GM19043 (cell line): ENCODE results near the gene PLEKHB2.
"Not testable (repeated sequence)": the region's sequence is repeated elsewhere in the genome, so short reads cannot be mapped to it uniquely, and the experiment has no call there.

Experiments
- ATAC-seq: cut with Tn5 transposase; IDR thresholded peaks from one replicate; pipeline ENCODE4 v1.9.1; 2021; ENCODE audit warnings: low read depth; ENCODE audit not compliant: unreplicated experiment

PLEKHB2 gene

DNA sequence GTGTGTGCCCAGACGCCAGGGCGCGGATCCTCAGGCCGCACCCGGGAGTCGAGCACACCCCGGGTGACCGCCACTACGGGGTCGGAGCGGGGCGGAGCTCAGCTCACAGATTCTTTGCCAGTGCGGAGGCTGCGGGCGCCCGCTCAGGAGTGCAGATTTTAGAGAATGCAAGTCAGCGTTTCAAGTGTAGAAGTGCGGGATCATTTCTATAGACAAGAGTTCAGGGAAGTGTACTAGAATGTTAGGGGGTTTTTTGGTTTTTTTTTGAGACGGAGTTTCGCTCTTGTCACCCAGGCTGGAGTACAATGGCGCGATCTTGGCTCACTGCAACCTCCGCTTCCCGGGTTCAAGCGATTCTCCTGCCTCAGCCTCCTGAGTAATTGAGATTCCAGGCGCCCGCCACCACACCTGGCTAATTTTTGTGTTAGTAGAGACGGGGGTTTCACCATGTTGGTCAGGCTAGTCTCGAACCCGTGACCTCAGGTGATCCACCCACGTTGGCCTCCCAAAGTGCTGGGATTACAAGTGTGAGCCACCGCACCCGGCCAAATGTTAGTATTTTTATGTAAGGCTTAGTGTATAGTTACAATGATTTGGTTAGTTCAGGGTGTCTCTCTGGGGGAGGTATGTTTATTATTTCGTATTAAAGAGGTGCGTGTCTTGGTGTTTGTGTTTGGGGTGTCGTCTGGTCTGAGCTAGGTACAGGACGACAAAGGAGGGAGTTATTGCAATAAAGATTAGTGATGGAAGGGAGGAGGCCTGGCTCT is 11.3 kb upstream of the PLEKHB2 start:
- ATAC-seq, result peak; percentile 59

DNA sequence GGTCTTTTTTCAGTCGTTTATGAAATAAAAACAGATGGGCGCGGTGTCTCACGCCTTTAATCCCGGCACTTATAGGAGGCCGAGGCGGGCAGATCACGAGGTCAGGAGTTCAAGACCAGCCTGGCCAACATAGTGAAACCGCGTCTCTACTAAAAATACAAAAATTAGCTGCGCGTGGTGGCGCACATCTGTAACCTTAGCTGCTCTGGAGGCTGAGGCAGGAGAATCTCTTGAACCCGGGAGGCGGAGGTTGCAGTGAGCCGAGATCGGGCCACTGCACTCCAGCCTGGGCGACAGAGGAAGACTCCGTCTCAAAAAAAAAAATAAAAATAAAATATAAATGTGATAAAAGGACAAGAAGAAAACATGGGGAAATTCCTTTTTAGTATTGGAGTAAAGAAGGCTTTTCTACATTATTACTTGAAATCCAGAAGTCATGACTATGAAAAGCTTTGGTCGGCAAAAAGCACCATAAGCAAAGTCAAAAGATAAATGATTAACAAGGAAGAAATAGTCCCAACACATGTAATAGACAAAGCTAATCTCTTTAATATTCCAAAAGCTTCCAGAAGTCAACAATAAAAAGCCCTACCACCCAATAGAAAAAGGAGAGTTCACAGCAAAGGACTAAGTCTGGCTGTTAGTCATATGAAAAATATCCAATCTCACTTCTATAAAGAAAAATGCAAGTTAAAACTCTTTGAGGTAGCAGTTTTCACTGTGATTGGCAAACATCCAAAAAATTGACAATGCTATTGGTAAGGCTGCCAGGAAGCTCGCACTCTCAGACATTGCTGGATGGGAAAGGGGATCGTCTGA is 10.5 kb upstream of the PLEKHB2 start:
- ATAC-seq, result no peak

- no peak for ATAC-seq
Measured at GRCh38 chr2:131103165-131103564, 2.0 kb upstream of the PLEKHB2 start.

GRCh38 chr2:131104487-131105155 is 515 bp upstream of the PLEKHB2 start:
- ATAC-seq, result peak; percentile 68

- ATAC-seq, result peak; percentile 39
Measured at GRCh38 chr2:131105950-131106801, 1.0 kb downstream of the PLEKHB2 start.

DNA sequence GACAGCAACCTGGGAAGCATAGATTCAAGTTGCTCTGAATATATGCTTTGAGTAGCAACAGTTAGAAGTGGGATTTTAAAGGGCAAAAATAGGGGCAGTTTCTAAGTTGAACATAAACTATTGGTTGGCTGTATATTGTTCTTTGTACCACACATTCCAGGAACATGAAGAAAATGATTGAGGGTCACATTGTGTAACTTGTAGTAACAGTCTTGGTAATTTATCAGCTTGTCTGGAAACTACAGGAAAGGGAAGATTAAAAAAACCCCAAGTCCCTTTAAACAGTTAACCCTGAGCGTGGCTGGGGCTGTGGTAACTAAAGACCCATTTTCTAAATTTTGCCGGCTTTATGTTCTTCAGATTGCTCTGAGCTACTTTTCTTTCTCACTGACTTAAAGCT is 7.4 kb downstream of the PLEKHB2 start:
- no peak for ATAC-seq

DNA sequence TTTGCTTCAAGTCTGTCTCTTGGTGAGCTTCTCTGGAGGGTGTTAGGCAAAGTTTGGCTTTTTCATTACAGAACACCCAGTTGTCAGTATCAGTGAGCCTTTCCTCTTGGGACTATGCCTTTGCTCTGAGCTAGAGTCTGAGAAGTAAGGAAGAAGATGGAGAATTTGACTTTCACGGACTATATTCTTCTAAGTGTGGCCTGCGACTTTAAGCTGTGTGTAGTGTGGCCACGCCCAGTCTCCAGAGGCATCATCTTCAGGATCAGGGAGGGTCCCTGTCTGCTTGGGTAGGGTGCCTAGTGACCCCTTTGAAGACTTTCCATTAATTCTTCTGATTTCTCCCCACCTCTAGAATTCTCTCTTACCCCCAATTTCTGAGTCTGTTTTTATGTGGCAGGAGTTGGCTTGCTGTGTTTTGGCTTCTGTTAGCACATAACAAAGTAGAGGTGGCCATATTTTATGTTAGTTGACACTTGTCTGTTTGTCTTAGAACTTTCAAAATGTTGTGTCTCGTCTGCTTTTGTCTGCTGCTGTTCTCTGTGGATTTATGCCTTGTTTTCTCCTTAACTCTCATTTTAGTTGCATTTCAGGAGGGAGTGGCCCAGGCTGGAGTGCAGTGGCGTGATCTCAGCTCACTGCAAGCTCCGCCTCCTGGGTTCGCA is 8.6 kb downstream of the PLEKHB2 start:
- ATAC-seq, result no peak

DNA sequence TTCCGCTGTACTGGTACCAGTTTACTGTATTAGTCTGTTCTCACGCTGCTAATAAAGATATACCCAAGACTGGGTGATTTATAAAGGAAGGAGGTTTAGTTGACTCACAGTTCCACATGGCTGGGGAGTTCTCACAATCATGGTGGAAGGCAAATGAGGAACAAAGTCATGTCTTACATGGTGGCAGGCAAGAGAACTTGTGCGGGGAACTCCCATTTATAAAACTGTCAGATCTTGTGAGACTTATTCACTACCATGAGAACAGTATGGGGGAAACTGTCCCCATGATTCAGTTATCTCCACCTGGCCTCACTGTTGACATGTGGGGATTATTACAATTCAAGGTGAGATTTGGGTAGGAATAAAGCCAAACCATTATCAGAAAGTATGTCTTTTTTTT is 9.8 kb downstream of the PLEKHB2 start:
- ATAC-seq, result not testable (repeated sequence)

DNA sequence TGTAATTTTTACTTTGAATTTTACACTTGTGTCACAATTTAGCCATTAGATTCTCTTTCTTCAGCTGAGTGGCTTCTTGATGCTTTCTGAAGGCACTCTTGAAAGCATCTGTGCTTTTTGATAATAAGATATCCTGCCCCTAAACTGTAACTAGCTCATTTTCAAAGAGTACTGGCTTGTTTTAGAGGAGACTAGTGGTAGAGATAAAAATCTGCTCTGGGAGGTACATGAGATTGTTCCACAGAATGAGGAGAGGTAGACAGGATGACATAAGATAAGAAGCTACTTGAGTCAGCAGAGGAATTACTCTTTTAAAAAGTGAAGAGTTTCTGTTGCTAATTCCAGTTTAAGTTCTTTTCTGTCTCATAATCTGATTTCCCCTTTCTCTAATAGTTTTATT is 10.6 kb downstream of the PLEKHB2 start:
- no peak for ATAC-seq

- ATAC-seq, result no peak
Measured at GRCh38 chr2:131120815-131121317, 15.7 kb downstream of the PLEKHB2 start.

DNA sequence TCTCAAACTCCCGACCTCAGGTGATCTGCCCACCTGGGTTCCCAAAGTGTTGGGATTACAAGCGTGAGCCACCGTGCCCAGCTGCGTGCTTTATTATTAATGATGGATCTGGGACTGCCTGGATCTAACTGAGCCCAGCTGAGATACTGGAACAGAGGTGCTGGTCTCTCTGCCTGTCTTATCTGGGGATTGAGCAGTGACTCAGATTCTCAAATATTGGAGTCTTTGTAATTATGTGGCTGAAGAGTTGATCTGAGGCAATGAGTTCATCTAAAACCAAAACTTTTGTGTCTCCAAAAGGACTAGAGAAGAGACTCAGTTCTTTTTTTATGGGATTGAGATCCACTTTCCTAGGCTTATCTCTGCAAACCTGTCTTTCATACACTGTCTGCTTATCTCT is 16.3 kb downstream of the PLEKHB2 start:
- no peak for ATAC-seq

DNA sequence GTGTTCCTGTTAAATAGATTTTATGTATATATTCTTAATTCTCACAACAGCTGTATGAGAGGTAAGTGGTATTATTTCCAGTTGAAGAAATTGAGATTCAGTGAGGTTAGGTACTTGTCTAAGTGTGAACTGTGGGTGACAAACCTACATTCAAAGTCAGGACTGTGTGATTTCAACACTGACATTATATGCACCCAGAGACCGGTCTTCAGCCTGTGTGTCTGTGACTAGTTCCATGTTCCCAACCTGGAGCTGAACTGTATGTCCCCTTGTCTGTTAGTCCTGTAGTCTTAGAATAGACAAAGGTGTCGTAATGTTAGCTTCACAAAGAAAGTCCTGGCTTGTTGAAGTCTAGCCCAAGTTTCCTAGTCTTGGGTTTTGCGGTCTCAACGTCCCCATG is 17.4 kb downstream of the PLEKHB2 start:
- no peak for ATAC-seq

GRCh38 chr2:131123192-131123591 is 18.1 kb downstream of the PLEKHB2 start:
- no peak for ATAC-seq

GRCh38 chr2:131125195-131125757 is 20.1 kb downstream of the PLEKHB2 start:
- ATAC-seq, result no peak

GRCh38 chr2:131126436-131126835 is 21.3 kb downstream of the PLEKHB2 start:
- no peak for ATAC-seq

DNA sequence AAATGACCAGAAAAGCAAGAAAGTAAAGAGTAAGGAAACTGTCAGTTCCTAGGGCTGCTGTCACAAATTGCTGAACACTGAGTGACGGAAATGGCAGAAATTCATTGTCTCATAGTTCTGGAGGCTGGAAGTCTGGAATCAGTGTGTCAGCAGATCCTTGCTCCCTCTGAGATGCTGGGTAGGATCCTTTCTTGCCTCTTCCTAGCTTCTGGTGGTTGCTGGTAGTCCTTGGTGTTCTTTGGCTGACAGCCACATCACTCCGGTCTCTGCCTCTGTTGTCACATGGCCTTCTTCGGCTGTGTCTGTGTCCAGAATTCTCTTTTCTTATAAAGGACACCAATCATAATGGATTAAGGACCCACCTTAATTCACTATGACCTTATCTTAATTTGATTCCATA is 21.9 kb downstream of the PLEKHB2 start:
- no peak for ATAC-seq

- no peak for ATAC-seq
Measured at GRCh38 chr2:131127981-131128380, 22.8 kb downstream of the PLEKHB2 start.

DNA sequence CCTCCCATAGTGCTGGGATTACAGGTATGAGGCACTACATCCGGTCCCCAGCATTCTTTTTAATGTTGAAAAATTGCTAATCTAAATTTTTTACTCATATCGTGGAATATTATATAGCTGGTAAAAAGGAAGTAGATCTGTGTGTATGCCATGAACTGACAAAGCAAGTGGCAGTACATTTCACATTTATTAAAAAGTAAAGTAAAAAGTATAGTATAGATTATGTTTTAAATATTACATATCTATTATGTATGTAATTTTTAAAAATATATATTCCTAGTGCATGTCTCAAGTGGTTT is 25.1 kb downstream of the PLEKHB2 start:
- no peak for ATAC-seq

DNA sequence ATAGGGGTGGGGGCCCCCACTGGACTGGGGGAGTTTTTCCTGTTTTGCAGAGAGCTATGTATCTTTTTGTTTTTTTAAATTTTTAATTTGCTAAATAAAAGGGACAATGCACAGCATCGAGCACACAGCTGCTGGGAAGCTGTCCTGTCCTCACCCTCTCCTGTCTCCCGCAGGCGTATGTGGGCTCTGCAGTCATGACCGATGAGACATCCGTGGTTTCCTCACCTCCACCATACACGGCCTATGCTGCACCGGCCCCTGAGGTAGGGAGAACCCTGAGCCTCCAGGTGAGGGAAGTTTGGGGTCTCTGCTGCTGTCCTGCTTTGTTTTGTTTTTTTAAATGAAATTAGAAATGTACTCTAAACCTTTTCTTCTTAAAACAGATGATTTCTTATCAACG is 27.6 kb downstream of the PLEKHB2 start:
- ATAC-seq, result no peak

GRCh38 chr2:131140581-131140980 is 35.4 kb downstream of the PLEKHB2 start:
- no peak for ATAC-seq
